ENCODE results near the gene BAIAP2. TPM values are rescaled to one million over a fixed set of nuclear protein-coding genes. Genes with fewer than 3 reads are reported as not detected.

The BAIAP2 gene
- total and polyA plus RNA-seq, 12 donors: 9.5 to 25.8 (median 15.6) TPM

GRCh38 chr17:81021531-81022343, 13.2 kb upstream of the BAIAP2 start:
- peaks cover 0 to 5% (median 0%) of the 10 kb centered on the region in 11 donors for H3K9me3 ChIP-seq
- 79% methylated on average over 19 of the region's 19 CpGs for WGBS, 2 donors
- no peaks in the 10 kb centered on the region for H3K36me3 ChIP-seq
- H3K27me3 ChIP-seq: peaks cover 0 to 11% (median 9%) of the 10 kb centered on the region in 7 donors
- no peak for DNase-seq
- no peak overlapping the region for H3K4me3 ChIP-seq
- no peak for TF ChIP-seq CTCF (IDR thresholded peaks at IDR 0.05)
- H3K27ac ChIP-seq: peak overlapping the region in 8 of 10 donors; percentile 35 to 76 (median 69)
- peak in 1 of 8 donors; percentile 1 for ATAC-seq
- intact Hi-C loops (cut with DNase I): loop anchor here in 6 of 10 donors (2.0 to 10.0 kb wide), 6 partner anchors 75 to 223 kb away; no protein-coding TSS in a partner anchor
- H3K4me1 ChIP-seq: peaks cover 8 to 46% (median 34%) of the 10 kb centered on the region in 9 donors

- WGBS, 2 donors: 76 to 86% methylated on average over 6 of the region's 6 CpGs
- Histone ChIP-seq H3K4me3 (no peak overlapping the region), H3K27ac (no peak overlapping the region), H3K4me1 (peaks cover 8 to 48% (median 34%) of the 10 kb centered on the region in 9 donors), H3K36me3 (no peaks in the 10 kb centered on the region), H3K9me3 (no peaks in the 10 kb centered on the region), H3K27me3 (peaks cover 0 to 17% (median 12%) of the 10 kb centered on the region in 7 donors)
- intact Hi-C loops (cut with DNase I): loop anchor here in 6 of 10 donors (2.0 to 10.0 kb wide), 6 partner anchors 74 to 222 kb away; no protein-coding TSS in a partner anchor
- ATAC-seq: no peak
- TF ChIP-seq CTCF (IDR thresholded peaks at IDR 0.05): no peak
- DNase-seq: no peak
Observed at GRCh38 chr17:81022344-81022676, 12.6 kb upstream of the BAIAP2 start.

GRCh38 chr17:81025065-81025740, 9.7 kb upstream of the BAIAP2 start:
- DNase-seq (no peak), ATAC-seq (no peak)
- Histone ChIP-seq H3K9me3 (no peaks in the 10 kb centered on the region), H3K27me3 (peaks cover 0 to 35% (median 28%) of the 10 kb centered on the region in 7 donors), H3K4me3 (no peak overlapping the region), H3K4me1 (peaks cover 8 to 32% (median 23%) of the 10 kb centered on the region in 9 donors), H3K36me3 (no peaks in the 10 kb centered on the region), H3K27ac (no peak overlapping the region)
- 83 to 89% methylated on average over 16 of the region's 16 CpGs for WGBS, 2 donors
- TF ChIP-seq CTCF (IDR thresholded peaks at IDR 0.05): no peak
- intact Hi-C loops (cut with DNase I): loop anchor here in 2 of 10 donors (2.0 to 10.0 kb wide), 3 partner anchors 68 to 220 kb away; no protein-coding TSS in a partner anchor

GRCh38 chr17:81025741-81026129, 9.2 kb upstream of the BAIAP2 start:
- Histone ChIP-seq H3K36me3 (no peaks in the 10 kb centered on the region), H3K27me3 (peaks cover 0 to 35% (median 28%) of the 10 kb centered on the region in 7 donors), H3K27ac (no peak overlapping the region), H3K9me3 (no peaks in the 10 kb centered on the region), H3K4me1 (peaks cover 6 to 30% (median 20%) of the 10 kb centered on the region in 9 donors), H3K4me3 (no peak overlapping the region)
- 85 to 88% methylated on average over 22 of the region's 22 CpGs for WGBS, 2 donors
- ATAC-seq (no peak), DNase-seq (no peak)
- TF ChIP-seq CTCF (IDR thresholded peaks at IDR 0.05): no peak
- intact Hi-C loops (cut with DNase I): loop anchor here in 4 of 10 donors (2.0 to 10.0 kb wide), 4 partner anchors 67 to 219 kb away; no protein-coding TSS in a partner anchor

Measured in heart right ventricle (tissue), 16 donors.